Measurements from ENCODE around the gene MGAT4D.
"Not testable (repeated sequence)": the region's sequence is repeated elsewhere in the genome, so short reads cannot be mapped to it uniquely, and the experiment has no call there.

The MGAT4D gene

GRCh38 chr4:140439644-140440142, 58.4 kb downstream of the MGAT4D start:
- no peak for DNase-seq (ENCODE audit: low read depth)

DNA sequence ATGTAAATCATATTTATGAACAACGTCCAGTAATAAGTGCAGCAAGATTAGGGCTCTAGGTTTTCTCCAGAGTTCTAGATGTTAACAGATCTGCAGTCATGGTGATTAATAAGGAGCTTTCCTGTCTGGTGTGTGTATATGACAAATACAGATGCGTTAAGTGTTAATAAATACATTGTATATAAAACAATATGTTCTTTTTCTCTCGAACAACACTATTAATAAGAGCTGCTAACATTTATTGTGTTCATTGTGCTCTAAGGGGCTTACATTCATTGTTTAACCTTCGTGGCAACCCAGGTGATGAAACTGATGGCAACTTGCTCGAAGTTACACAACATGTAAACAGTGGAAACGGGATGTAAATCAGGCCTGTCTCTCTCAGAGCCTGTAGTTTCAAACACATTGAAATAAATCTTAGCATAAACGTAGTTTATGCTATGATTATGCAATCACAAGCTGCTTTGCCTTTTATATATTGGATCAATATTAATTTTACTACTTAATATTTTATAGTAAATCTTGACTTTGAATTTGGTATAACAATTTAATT, 70.1 kb downstream of the MGAT4D start:
- DNase-seq (ENCODE audit: low read depth): no peak

DNA sequence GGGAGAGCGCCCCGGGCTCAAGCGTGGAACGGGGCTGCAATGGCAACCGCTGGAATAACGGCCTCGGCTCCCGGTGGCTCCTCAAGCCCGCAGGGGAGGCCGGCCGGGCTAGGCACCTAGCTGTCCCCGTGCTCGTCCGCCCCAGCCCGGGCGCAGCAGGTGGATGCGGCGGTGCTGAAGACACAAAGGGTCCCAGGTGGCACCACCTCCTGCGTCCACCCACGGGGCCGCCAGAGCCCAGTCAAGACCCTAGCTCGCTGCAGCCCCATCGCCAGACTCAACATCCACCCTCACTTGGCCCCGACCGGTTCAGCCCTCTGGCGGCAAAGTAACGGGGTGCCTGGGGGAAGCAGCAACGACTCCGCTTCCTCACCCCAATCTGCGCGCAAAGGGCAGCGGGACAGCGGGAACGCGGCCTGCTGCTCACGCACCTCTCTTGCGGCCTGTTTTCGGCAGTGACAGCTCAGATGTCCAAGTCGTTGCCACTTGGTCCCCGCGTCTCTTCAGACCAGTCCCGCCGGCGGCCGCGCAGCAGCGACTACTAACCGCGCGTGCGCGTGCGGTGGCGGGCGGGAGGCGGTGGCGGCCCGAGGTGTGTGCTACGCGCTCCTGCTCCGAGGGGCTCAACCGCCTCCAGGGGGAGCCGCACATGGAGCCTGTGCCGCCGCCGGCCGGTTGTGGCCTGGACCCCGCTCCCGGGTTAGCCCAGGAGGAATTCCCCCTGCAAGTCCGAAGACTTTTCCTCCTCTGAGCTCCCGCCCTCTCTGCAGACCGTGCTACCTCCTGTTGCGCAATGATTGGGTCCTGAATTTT, 70.8 kb downstream of the MGAT4D start, which contains the start of gene CLGN:
Gene CLGN, minus strand, starts transcription at position 543 of the 813 bp plus-strand sequence. CDS start 14,570 bp downstream, outside the sequence.
- peak; percentile 38 for DNase-seq (ENCODE audit: low read depth)

GRCh38 chr4:140426610-140427105, 71.4 kb downstream of the MGAT4D start:
- no peak for DNase-seq (ENCODE audit: low read depth)

- DNase-seq (ENCODE audit: low read depth): peak; percentile 46
Measured at GRCh38 chr4:140423106-140423505, 75.0 kb downstream of the MGAT4D start.

GRCh38 chr4:140413130-140413969, 84.7 kb downstream of the MGAT4D start:
- not testable (repeated sequence) for DNase-seq (ENCODE audit: low read depth)

DNA sequence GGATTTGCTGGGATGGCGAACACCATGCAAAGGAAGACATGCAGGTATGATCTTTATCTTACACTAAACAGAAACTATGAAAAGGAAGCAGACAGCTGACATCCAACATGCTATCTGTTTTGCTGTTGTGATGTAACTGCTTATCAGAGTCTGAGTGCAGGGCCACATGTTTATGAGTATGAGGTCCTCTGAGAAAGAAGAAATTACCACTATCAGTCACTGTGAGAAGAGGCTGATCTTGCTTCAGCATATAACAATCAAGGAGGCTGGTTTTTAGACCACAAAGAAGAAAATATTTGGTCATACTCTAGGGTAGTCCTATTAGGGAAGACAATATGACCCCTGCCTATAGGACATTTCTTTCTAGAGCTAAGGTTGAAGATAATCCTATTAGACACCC, 89.1 kb downstream of the MGAT4D start:
- no peak for DNase-seq (ENCODE audit: low read depth)

- DNase-seq (ENCODE audit: low read depth): no peak
Measured at GRCh38 chr4:140406292-140406691, 91.8 kb downstream of the MGAT4D start.

- no peak for DNase-seq (ENCODE audit: low read depth)
Measured at GRCh38 chr4:140400111-140400510, 98.0 kb downstream of the MGAT4D start.

DNA sequence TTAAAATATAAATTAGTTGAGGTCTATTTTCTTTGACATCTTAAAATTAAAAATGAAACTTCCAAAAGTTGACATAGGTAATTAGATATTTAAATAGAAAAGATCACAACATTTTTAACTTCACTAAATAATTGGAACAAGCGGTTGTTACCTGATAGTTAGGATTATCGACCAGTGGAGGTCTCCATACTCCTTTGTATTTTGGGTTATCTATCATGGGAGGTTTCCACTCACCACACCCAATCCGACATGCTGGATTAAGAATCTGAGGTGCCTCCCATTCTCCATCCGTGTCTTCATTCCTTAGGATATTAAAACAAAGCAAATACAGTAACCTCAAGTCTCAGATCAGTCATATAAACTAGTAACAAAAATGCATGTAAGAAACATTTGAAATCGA, 102.4 kb downstream of the MGAT4D start:
- DNase-seq (ENCODE audit: low read depth): no peak
